ENCODE data around the gene PMP22.
"Not testable (repeated sequence)": the region's sequence is repeated elsewhere in the genome, so short reads cannot be mapped to it uniquely, and the experiment has no call there.

The PMP22 gene

DNA sequence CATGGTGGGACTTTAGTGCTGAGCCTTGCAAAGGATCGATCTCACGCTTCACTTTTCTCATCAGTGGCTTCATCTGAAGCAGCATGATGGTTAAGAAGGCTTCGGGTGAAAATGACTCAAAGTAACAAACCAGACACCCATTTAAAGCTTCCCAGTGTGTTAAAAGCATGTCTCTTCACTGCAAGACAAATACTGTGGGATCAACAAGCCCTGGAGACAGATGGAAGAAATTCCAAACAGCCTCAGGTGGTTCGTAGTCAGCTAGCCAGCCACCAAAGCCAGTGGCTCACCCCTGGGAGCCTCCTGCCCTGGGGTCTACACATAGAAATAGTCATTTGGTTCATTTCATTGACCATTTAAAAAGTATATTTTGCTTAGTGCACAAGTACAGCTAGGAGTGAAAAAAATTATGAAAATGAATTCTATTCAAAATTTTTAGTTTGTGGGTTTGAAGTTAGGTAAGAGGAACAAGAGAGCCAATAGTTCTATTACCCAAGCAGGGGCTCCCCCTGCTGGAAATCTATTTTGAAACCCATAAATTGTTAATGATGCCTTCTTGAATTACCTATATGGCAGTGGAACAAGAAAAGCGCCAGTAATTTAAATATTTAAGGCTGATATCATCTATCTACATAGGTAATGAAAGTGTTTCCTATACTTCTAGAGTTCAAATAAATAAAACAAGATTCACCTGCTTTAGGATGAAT lies 51.6 kb downstream of the PMP22 start:
- no peak for DNase-seq (ENCODE audit: low read depth in 2 of 3, low spot score in 2 of 3)

DNA sequence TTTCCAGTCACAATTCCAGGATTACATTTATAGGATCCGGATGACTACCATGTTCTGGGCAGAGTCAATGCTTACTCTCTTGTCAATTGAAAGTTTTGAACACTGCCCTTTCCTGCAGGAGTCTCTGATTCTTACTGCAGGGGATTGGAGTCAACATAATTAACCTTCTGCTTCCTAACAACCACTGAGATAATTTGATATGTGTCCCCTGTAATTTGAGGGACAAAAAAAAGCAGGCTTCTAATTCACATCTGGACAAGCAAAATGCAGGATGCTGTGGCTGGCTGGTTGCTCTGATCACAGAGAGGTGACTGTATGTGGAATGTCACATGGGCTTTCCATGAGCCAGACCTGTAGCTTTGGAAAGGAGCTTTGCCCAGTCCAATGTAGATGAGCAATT lies 54.9 kb downstream of the PMP22 start:
- DNase-seq (ENCODE audit: low read depth in 2 of 3, low spot score in 2 of 3), result no peak

DNA sequence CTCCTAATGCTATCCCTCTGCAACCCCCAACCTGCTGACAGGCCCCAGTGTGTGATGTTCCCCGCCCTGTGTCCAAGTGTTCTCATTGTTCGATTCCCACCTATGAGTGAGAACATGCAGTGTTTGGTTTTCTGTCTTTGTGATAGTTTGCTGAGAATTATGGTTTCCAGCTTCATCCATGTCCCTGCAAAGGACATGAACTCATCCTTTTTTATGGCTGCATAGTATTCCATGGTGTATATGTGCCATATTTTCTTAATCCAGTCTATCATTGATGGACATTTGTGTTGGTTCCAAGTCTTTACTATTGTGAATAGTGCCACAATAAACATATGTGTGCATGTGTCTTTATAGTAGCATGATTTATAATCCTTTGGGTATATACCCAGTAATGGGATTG lies 62.1 kb downstream of the PMP22 start:
- not testable (repeated sequence) for DNase-seq (ENCODE audit: low read depth in 2 of 3, low spot score in 2 of 3)

DNA sequence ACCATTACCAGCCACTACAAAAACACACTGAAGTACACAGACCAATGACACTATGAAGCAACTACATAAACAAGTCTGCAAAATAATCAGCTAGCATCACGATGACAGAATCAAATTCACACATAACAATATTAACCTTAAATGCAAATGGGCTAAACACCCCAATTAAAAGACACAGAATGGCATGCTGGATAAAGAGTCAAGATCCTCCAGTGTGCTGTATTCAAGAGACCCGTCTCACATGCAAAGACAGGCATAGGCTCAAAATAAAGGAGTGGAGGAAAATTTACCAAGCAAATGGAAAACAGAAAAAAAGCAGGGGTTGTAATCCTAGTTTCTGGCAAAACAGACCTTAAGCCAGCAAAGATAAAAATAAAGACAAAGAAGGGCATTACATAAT lies 64.6 kb downstream of the PMP22 start:
- not testable (repeated sequence) for DNase-seq (ENCODE audit: low read depth in 2 of 3, low spot score in 2 of 3)

DNA sequence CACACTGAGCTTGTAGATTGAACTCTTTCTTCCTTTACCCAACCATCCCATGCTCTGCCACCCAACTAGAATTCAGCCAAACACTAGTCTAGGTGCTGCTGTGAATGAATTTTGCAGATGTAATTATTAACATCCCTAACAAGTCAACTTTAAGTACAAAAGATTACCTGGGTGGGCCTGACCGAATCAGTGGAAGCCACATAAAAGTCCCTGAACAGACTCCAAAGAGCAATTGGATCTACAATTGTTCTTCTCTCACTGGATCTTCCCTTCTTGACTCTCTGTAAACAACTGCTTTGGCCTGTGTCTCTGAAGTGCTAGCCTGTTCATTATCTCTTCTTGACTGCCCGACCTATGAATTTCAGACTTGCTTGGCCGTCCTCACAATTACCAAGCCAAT lies 67.9 kb downstream of the PMP22 start:
- DNase-seq (ENCODE audit: low read depth in 2 of 3, low spot score in 2 of 3), result no peak

DNA sequence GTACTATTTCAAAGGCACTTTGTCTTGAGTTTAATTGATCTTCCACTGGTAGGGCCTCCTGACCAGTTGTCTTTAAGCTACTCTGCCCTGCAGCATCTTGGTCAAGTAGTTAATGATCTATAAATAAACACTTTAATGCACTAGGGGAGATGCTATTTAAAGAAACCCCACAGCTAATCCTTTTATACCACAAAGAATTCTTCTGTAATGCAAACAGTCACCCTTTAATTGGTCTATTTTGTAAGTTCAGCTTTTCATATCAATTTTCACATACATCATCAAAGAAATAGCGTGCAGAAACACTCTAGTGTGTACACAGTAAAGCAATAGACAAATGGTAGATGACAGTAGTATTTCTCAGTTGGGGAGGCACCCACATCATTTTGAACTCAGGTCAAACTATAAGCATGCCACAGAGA lies 70.3 kb downstream of the PMP22 start:
- no peak for DNase-seq (ENCODE audit: low read depth in 2 of 3, low spot score in 2 of 3)

DNA sequence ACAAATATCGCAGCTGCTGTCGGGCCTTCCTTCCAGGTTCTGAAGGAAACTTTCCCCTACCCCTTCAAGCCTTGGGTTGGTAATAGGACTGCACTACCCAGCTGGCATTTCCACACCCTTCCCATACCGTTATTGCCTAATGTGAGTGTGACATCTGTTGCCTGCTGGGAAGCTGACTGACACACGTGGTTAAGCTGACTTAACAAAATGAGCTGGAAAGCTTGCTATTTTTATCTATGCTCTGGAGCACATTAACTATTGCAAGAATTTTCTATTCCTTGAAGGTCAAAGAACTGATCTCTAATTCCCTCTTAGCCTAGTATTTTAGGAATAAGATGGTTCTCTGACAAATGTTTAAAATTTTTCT lies 79.5 kb downstream of the PMP22 start:
- DNase-seq (ENCODE audit: low read depth in 2 of 3, low spot score in 2 of 3), result no peak

DNA sequence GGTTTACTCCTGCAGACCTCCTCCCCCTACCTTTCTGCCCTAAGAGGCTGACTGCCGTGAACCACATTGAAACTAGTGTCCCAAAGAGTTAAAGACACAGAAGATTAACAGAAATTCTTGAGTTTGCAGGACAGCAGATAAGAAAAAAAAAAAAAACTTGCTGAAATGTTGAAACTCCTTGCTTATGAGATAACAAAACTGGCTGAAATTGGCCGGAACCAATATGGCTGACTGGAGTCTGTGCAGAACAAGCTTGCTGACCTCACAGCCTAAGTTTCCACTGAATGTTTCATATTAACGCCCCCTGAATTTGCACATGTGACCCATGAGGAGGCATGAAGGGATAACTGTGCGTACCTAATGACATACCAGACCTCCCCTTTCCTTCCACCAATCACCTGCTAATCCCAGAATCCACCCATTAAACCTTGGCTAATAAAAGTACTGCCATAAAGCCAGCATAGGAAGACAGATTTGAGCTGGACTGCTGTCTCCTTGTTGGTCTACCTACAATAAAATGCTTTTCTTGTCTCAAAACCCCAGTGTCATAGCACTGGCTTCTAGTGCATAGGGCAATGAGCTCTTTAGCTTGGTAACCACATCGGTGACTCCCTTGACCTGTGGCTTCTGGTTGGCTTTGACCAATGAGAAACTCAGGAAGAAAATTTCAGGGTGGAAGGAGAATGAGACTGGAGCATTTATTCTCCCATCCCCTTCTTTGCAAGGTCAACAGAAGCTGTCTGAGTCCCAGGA lies 80.1 kb downstream of the PMP22 start:
- DNase-seq (ENCODE audit: low read depth in 2 of 3, low spot score in 2 of 3), result no peak

DNA sequence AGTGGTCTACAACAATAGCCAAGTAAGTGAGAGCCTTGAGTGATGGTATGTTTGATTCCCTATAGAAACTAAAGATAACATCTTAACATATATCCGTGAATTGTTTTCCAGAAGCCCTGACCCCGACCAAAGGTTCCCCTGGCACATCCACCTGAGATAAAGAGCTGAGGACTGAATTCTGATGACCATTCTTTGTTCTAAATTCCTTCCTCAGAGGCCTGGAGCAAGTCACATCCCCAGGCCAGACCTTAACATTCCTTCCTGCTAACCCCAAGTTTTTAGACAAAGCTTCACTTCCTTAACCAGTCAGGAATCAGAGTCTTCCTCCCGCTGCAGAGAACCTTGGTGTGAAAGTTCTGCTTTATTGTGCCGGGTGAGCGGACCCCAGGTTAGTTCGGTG lies 83.3 kb downstream of the PMP22 start:
- no peak for DNase-seq (ENCODE audit: low read depth in 2 of 3, low spot score in 2 of 3)

DNA sequence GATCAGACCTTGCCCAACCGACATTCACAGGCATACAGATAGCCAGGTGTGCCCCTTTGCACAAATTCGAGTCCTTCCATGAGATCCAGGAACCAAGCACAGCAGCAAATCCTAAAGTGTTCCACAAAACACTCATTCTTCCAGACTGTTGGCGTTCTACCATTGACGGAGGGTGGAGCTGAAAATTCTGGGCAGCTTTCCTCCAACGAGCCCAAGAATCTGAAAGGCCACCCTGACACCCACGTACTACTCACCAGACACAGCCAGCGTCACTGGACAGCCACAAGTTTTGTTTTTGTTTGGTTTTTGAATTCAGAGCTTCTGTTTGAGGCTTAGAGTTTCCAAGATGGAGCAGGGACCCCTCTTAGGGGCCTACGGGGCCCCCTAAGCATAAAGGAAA lies 83.8 kb downstream of the PMP22 start:
- no peak for DNase-seq (ENCODE audit: low read depth in 2 of 3, low spot score in 2 of 3)

DNA sequence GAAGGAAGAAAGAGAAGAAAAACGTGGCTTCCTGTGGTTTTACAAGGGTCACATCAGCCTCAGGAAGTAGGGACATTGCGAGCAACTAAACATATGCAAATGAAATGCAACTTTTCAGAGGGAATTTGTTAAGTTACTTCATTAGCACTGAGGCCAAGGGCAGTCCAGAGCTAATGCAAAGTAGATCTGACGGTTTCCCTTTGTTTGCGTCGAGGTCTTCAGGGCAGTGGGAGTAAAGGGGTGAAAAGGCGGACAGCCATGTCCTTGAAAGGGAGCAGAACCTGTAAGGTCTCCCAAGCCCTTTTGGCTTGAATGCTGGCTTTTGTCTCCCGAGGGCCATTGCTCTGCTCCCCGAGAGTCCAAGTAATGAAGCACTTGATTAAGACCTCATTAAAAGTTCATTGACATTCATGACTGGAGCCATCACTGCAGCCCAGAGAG lies 85.0 kb downstream of the PMP22 start:
- DNase-seq (ENCODE audit: low read depth in 2 of 3, low spot score in 2 of 3), result no peak
